Neural progenitor cell (in vitro differentiated cells): ENCODE measurements around the gene REL. TPM values are rescaled to one million over a fixed set of nuclear protein-coding genes. Genes with fewer than 3 reads are reported as not detected.

Experiments used
- DNase-seq: peaks from one replicate; pipeline ENCODE4 v3.0.0-alpha.2; 2016; ENCODE audit warnings: low spot score
- H2AFZ ChIP-seq: fragments of 200-600 bp; sonication (generic); replicated peaks from 2 replicates; pipeline ENCODE4 v1.6.1; 2016; ENCODE audit warnings: antibody characterized with exemption
- H3F3A ChIP-seq: fragments of 200-600 bp; sonication (generic); 2 replicates; pipeline ENCODE4 v1.6.1; 2016; ENCODE audit warnings: antibody characterized with exemption, low read depth
- H3K27ac ChIP-seq: fragments of 200-600 bp; sonication (generic); 2 replicates; pipeline ENCODE4 v1.5.1; 2016; ENCODE audit warnings: mild to moderate bottlenecking
- H3K27me3 ChIP-seq: fragments of 200-600 bp; sonication (generic); 2 replicates; pipeline ENCODE4 v1.6.1; 2016; ENCODE audit warnings: mild to moderate bottlenecking, moderate library complexity
- H3K36me3 ChIP-seq: fragments of 200-600 bp; sonication (generic); 2 replicates; pipeline ENCODE4 v1.5.1; 2016
- H3K4me1 ChIP-seq: fragments of 200-600 bp; sonication (generic); 2 replicates; pipeline ENCODE4 v1.6.1; 2016; ENCODE audit warnings: mixed run types
- H3K4me2 ChIP-seq: fragments of 200-600 bp; sonication (generic); 2 replicates; pipeline ENCODE4 v1.6.1; 2016
- H3K4me3 ChIP-seq: fragments of 200-600 bp; sonication (generic); 2 replicates; pipeline ENCODE4 v1.5.1; 2016
- H3K79me2 ChIP-seq: fragments of 200-600 bp; sonication (generic); 2 replicates; pipeline ENCODE4 v1.6.1; 2016; ENCODE audit warnings: low read depth
- H3K9ac ChIP-seq: fragments of 200-600 bp; sonication (generic); 2 replicates; pipeline ENCODE4 v1.6.1; 2016
- H3K9me3 ChIP-seq: fragments of 200-600 bp; sonication (generic); 2 replicates; pipeline ENCODE4 v1.5.1; 2016; ENCODE audit warnings: low read depth
- H4K20me1 ChIP-seq: fragments of 200-600 bp; sonication (generic); 2 replicates; pipeline ENCODE4 v1.6.1; 2016; ENCODE audit warnings: low read depth
- H3K27ac Mint-ChIP-seq: 3 replicates; pipeline ENCODE4 v1.8.0; 2021; ENCODE audit warnings: mixed read lengths
- H3K27me3 Mint-ChIP-seq: 2 replicates; pipeline ENCODE4 v1.8.0; 2022; ENCODE audit warnings: low read depth, mild to moderate bottlenecking, inconsistent platforms, moderate library complexity, mixed read lengths; ENCODE audit not compliant: insufficient read depth
- H3K36me3 Mint-ChIP-seq: 3 replicates; pipeline ENCODE4 v1.8.0; 2021; ENCODE audit warnings: mixed read lengths
- H3K4me1 Mint-ChIP-seq: 3 replicates; pipeline ENCODE4 v1.8.0; 2021; ENCODE audit warnings: mixed read lengths
- H3K4me3 Mint-ChIP-seq: 3 replicates; pipeline ENCODE4 v1.8.0; 2021; ENCODE audit warnings: mild to moderate bottlenecking, moderate library complexity, mixed read lengths
- H3K9me3 Mint-ChIP-seq: 3 replicates; pipeline ENCODE4 v1.8.0; 2020; ENCODE audit warnings: mixed read lengths
- EZH2 ChIP-seq: fragments of 200-600 bp; sonication (generic); IDR thresholded peaks from 2 replicates; pipeline ENCODE4 v1.6.1; 2017; ENCODE audit warnings: antibody characterized with exemption, mild to moderate bottlenecking, moderate library complexity
- EZH2phosphoT487 ChIP-seq: fragments of 200-600 bp; sonication (generic); IDR thresholded peaks from 2 replicates; pipeline ENCODE4 v1.6.1; 2017; ENCODE audit warnings: antibody characterized with exemption
- total RNA-seq: library from RNA; depleted of rRNA; stranded (reverse); fragments of >200 nt; gene quantifications from 2 replicates; pipeline ENCODE4 v1.2.3, GENCODE V29; 2015; ENCODE audit warnings: low replicate concordance
- TF ChIP-seq, protein P1 (sequence below): fragments of 200-600 bp; sonication (generic); IDR thresholded peaks from 2 replicates; pipeline ENCODE4 v1.5.1; 2017; ENCODE audit warnings: antibody characterized with exemption, mild to moderate bottlenecking

REL gene
- total RNA-seq, 1 donor from 2014 or later, result 12.0 TPM

DNA sequence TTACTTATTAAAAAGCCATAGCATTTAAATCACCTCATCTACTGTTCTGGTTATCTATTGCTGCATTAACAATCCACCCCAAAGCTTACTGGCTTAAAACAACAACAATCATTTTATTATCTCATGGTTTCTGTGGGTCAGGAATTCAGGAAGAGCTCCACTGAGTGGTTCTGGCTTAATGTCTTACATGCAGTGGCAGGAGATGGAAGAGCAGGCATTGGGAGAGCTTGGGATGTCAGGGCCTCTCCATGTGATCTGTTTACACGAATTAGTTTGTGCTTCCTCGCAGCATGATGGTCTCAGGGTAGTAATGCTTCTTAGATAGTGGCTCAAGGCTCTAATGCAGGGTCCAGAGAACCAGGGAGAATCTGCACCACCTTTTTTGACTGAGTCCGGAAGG, 14.4 kb upstream of the REL start:
- H3K4me3 Mint-ChIP-seq, result no peak overlapping the region
- H3K36me3 ChIP-seq, result no peaks in the 10 kb centered on the region
- no peaks in the 10 kb centered on the region for H3K36me3 Mint-ChIP-seq
- DNase-seq, result no peak
- H3K4me3 ChIP-seq, result no peak overlapping the region
- H2AFZ ChIP-seq, result peak overlapping the region; percentile 5
- no peaks in the 10 kb centered on the region for H4K20me1 ChIP-seq
- no peak overlapping the region for H3K4me2 ChIP-seq
- H3F3A ChIP-seq, result no peaks in the 10 kb centered on the region
- TF ChIP-seq EZH2 (no peak), EZH2phosphoT487 (no peak)
- TF ChIP-seq, protein P1, sequence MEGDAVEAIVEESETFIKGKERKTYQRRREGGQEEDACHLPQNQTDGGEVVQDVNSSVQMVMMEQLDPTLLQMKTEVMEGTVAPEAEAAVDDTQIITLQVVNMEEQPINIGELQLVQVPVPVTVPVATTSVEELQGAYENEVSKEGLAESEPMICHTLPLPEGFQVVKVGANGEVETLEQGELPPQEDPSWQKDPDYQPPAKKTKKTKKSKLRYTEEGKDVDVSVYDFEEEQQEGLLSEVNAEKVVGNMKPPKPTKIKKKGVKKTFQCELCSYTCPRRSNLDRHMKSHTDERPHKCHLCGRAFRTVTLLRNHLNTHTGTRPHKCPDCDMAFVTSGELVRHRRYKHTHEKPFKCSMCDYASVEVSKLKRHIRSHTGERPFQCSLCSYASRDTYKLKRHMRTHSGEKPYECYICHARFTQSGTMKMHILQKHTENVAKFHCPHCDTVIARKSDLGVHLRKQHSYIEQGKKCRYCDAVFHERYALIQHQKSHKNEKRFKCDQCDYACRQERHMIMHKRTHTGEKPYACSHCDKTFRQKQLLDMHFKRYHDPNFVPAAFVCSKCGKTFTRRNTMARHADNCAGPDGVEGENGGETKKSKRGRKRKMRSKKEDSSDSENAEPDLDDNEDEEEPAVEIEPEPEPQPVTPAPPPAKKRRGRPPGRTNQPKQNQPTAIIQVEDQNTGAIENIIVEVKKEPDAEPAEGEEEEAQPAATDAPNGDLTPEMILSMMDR, result no peak
- H3K27ac ChIP-seq, result no peak overlapping the region
- H3K4me1 ChIP-seq, result no peaks in the 10 kb centered on the region
- no peaks in the 10 kb centered on the region for H3K9me3 ChIP-seq
- no peak overlapping the region for H3K9ac ChIP-seq
- no peaks in the 10 kb centered on the region for H3K27me3 Mint-ChIP-seq
- H3K27me3 ChIP-seq, result no peaks in the 10 kb centered on the region
- H3K27ac Mint-ChIP-seq, result no peak overlapping the region
- H3K4me1 Mint-ChIP-seq, result no peaks in the 10 kb centered on the region
- H3K9me3 Mint-ChIP-seq, result no peaks in the 10 kb centered on the region
- no peaks in the 10 kb centered on the region for H3K79me2 ChIP-seq

DNA sequence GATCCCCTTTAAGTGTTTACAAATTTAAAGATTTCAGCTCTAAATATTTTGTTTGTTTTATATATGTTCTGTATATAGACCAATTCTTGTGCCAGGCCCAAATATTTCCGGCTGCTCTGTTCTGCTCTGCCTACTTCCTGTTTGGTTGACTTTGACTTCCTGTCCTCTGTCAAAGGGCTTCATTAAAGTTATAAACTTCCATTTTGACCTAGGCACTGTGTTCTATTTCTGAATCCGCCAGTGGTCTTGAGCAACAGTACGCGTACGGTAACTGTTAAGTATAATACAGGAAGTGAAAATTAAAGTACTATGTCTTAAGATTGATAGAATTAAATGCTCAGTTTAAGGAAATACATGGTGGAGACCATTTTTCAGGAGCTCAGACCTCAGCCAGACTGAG, 13.5 kb upstream of the REL start:
- Histone ChIP-seq H3K4me3 (no peak overlapping the region), H3F3A (no peaks in the 10 kb centered on the region), H3K79me2 (no peaks in the 10 kb centered on the region), H3K27me3 (no peaks in the 10 kb centered on the region), H3K9ac (no peak overlapping the region), H2AFZ (no peak overlapping the region), H3K4me1 (no peaks in the 10 kb centered on the region), H3K27ac (no peak overlapping the region), H3K36me3 (no peaks in the 10 kb centered on the region), H3K4me2 (no peak overlapping the region), H4K20me1 (no peaks in the 10 kb centered on the region), H3K9me3 (no peaks in the 10 kb centered on the region)
- no peaks in the 10 kb centered on the region for H3K27me3 Mint-ChIP-seq
- H3K9me3 Mint-ChIP-seq, result no peaks in the 10 kb centered on the region
- H3K4me1 Mint-ChIP-seq, result no peaks in the 10 kb centered on the region
- DNase-seq, result no peak
- no peaks in the 10 kb centered on the region for H3K36me3 Mint-ChIP-seq
- no peak for TF ChIP-seq EZH2
- TF ChIP-seq, protein P1, result no peak
- TF ChIP-seq EZH2phosphoT487, result no peak
- H3K27ac Mint-ChIP-seq, result no peak overlapping the region
- no peak overlapping the region for H3K4me3 Mint-ChIP-seq

DNA sequence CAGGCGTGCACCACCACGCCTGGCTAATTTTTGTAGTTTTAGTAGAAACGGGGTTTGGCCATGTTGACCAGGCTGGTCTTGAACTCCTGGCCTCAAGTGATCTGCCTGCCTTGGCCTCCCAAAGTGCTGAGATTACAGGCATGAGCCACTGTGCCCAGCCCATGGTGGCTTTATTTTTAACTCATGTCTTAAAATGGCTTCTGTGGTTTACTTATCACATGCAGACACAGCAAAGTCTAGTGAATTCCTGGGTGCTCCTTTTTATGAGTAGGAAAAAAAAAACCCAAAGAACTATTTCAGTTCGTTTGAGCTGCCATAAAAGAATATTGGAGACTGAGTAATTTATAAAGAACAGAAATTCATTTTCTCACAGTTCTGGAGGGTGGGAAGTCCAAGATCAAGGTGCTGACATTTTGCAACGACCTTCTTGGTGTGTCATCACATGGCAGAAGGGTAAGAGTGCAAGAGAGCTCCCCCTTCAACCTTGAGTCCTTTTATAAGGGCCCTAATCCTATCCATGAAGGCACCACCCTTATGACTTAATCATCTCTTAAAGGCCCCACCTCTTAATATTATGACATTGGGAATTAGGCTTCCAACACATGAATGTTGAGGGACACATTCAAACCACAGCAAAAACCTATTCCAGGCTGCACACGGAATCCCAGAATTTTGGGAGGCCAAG, 12.6 kb upstream of the REL start:
- H3K9ac ChIP-seq, result no peak overlapping the region
- no peak for TF ChIP-seq EZH2phosphoT487
- H3K9me3 ChIP-seq, result no peaks in the 10 kb centered on the region
- no peak overlapping the region for H2AFZ ChIP-seq
- Mint-ChIP-seq H3K27me3 (no peaks in the 10 kb centered on the region), H3K4me3 (no peak overlapping the region), H3K4me1 (no peaks in the 10 kb centered on the region), H3K27ac (no peak overlapping the region), H3K9me3 (no peaks in the 10 kb centered on the region), H3K36me3 (no peaks in the 10 kb centered on the region)
- H3K79me2 ChIP-seq, result no peaks in the 10 kb centered on the region
- H3K36me3 ChIP-seq, result no peaks in the 10 kb centered on the region
- H3F3A ChIP-seq, result no peaks in the 10 kb centered on the region
- H3K27me3 ChIP-seq, result no peaks in the 10 kb centered on the region
- H3K27ac ChIP-seq, result no peak overlapping the region
- DNase-seq, result no peak
- no peaks in the 10 kb centered on the region for H4K20me1 ChIP-seq
- no peaks in the 10 kb centered on the region for H3K4me1 ChIP-seq
- no peak overlapping the region for H3K4me2 ChIP-seq
- no peak overlapping the region for H3K4me3 ChIP-seq

DNA sequence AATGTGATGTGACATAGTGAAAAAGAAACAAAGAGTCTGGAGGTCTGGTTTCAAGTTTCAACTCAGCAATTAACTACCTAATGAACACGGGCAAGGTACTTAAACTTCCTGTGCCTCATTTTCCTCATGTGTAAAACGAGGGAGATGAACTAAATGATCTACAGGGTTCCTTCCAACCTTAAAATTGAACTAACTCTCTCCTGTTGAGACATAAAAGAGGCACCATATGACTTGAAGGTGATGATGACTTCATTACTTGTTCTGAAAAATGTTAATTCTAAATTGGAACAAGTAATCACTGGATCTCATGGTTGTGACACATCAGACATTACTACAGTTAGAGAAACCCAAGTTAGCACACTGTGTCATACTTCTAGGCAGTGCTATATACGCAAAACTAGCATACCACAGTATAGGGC, 8.9 kb upstream of the REL start:
- Histone ChIP-seq H3K9me3 (no peaks in the 10 kb centered on the region), H3K27ac (no peak overlapping the region), H3K4me1 (no peaks in the 10 kb centered on the region), H3K9ac (no peak overlapping the region), H2AFZ (no peak overlapping the region), H3K79me2 (no peaks in the 10 kb centered on the region), H3K36me3 (no peaks in the 10 kb centered on the region), H3F3A (no peaks in the 10 kb centered on the region), H3K27me3 (no peaks in the 10 kb centered on the region), H3K4me2 (no peak overlapping the region), H4K20me1 (no peaks in the 10 kb centered on the region), H3K4me3 (no peak overlapping the region)
- Mint-ChIP-seq H3K4me3 (no peak overlapping the region), H3K36me3 (no peaks in the 10 kb centered on the region), H3K4me1 (no peaks in the 10 kb centered on the region), H3K27me3 (no peaks in the 10 kb centered on the region), H3K27ac (no peak overlapping the region), H3K9me3 (no peaks in the 10 kb centered on the region)
- no peak for TF ChIP-seq EZH2
- TF ChIP-seq, protein P1, result no peak
- no peak for TF ChIP-seq EZH2phosphoT487
- DNase-seq, result no peak
